WERI-Rb-1 (cell line): ENCODE data around the gene SORBS1.

ENCODE experiments used
- DNase-seq: peaks from one replicate; pipeline ENCODE4 v3.0.0-alpha.2; 2020
- H3K27ac ChIP-seq: fragments of 250-450 bp; sonication (Bioruptor Pico); 2 replicates; pipeline ENCODE4 v1.5.1; 2020; ENCODE audit warnings: mild to moderate bottlenecking, moderate library complexity
- H3K27me3 ChIP-seq: fragments of 250-450 bp; sonication (Bioruptor Pico); 2 replicates; pipeline ENCODE4 v1.5.1; 2021; ENCODE audit warnings: mild to moderate bottlenecking, low read depth, moderate library complexity; ENCODE audit not compliant: insufficient read depth, severe bottlenecking
- H3K36me3 ChIP-seq: fragments of 250-450 bp; sonication (Bioruptor Pico); 2 replicates; pipeline ENCODE4 v1.5.1; 2020; ENCODE audit warnings: mild to moderate bottlenecking, moderate library complexity
- H3K4me3 ChIP-seq: 2 replicates; pipeline ENCODE4 v1.5.1; 2011; ENCODE audit warnings: low read depth, mild to moderate bottlenecking, control low read depth, low read length
- H3K9me3 ChIP-seq: fragments of 250-450 bp; sonication (Bioruptor Pico); 2 replicates; pipeline ENCODE4 v1.5.1; 2021; ENCODE audit warnings: mild to moderate bottlenecking, moderate library complexity; ENCODE audit not compliant: severe bottlenecking
- TF ChIP-seq, protein P1 (sequence below): IDR thresholded peaks from 2 replicates; pipeline ENCODE4 v1.5.1; 2011; ENCODE audit warnings: low read depth, mild to moderate bottlenecking, control low read depth, inconsistent platforms, low read length

SORBS1 gene

GRCh38 chr10:95485056-95485844, 75.9 kb downstream of the SORBS1 start:
- no peak overlapping the region for H3K27ac ChIP-seq
- no peaks in the 10 kb centered on the region for H3K9me3 ChIP-seq
- DNase-seq: no peak
- no peak overlapping the region for H3K4me3 ChIP-seq
- no peaks in the 10 kb centered on the region for H3K36me3 ChIP-seq
- no peaks in the 10 kb centered on the region for H3K27me3 ChIP-seq
- TF ChIP-seq, protein P1, sequence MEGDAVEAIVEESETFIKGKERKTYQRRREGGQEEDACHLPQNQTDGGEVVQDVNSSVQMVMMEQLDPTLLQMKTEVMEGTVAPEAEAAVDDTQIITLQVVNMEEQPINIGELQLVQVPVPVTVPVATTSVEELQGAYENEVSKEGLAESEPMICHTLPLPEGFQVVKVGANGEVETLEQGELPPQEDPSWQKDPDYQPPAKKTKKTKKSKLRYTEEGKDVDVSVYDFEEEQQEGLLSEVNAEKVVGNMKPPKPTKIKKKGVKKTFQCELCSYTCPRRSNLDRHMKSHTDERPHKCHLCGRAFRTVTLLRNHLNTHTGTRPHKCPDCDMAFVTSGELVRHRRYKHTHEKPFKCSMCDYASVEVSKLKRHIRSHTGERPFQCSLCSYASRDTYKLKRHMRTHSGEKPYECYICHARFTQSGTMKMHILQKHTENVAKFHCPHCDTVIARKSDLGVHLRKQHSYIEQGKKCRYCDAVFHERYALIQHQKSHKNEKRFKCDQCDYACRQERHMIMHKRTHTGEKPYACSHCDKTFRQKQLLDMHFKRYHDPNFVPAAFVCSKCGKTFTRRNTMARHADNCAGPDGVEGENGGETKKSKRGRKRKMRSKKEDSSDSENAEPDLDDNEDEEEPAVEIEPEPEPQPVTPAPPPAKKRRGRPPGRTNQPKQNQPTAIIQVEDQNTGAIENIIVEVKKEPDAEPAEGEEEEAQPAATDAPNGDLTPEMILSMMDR: no peak

DNA sequence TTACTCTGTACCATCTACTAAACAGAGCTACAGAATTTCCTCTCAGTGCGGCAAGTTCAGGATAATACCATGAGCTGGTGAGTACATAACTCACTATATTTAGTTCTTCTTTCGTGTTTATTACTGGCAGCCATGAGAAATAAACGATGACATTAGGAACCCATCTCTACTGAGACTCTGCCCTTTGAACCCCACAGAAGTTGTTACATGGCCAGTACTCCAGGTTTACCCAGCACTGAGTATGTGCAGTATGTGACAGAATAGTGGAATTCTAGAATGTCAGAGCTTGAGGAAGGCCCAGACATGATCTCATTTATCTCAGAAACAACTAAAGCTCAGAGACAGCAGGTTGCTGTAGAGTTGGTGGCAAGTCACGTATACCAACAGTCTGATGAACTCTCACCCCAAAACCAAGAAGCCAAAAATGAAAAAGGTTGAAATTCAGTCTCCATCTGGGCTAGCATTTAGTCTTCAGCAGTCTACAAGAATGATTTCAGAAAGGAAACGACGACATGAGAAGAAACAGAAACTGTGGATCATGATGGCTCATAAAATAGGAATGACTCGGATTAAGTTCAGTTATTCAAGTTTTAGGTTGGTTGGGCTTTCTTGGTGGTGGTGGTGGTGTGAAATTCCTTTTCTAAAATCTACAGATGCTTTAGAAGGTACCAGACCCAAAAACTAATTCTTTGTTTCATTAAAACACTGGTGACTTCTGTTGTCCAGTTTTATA, 78.5 kb downstream of the SORBS1 start:
- no peak for DNase-seq
- Histone ChIP-seq H3K27me3 (no peaks in the 10 kb centered on the region), H3K4me3 (no peak overlapping the region), H3K9me3 (no peaks in the 10 kb centered on the region), H3K36me3 (no peaks in the 10 kb centered on the region), H3K27ac (no peak overlapping the region)
- TF ChIP-seq, protein P1: no peak

DNA sequence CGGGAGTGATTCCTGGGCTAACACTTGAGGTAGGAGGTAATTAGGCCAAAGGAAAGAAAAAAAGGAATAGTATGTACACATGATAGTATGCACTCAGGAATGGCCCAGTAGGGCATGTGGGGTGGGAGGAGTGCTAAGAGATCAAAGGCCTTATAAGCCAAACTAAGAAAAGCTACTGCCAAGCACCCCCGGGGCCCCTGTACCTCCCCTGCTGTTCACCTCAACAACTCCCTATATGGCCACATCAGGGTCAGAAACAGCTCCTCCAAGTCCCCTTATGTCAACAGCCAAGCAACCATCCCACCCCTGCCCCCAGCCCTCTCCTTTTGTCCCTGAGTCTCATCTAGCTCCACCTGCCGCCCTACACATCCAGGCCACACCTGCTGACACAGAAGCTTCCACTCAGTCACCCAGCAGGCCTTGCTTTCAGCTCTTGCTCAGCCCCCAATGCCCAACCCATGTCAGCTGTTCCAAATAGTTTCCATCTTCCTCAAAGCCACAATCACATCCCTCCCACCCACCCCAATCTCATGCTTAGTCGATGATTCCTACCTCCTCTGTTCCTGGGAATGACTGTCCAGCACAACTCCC, 80.2 kb downstream of the SORBS1 start:
- DNase-seq: no peak
- no peaks in the 10 kb centered on the region for H3K27me3 ChIP-seq

GRCh38 chr10:95480102-95480900, 80.9 kb downstream of the SORBS1 start:
- H3K36me3 ChIP-seq: no peaks in the 10 kb centered on the region
- TF ChIP-seq, protein P1: no peak
- DNase-seq: no peak
- H3K27ac ChIP-seq: no peak overlapping the region
- H3K4me3 ChIP-seq: no peak overlapping the region
- no peaks in the 10 kb centered on the region for H3K9me3 ChIP-seq
- H3K27me3 ChIP-seq: no peaks in the 10 kb centered on the region

More for the DNA sequence above, 80.2 kb downstream of the SORBS1 start:
- Histone ChIP-seq H3K4me3 (no peak overlapping the region), H3K27ac (no peak overlapping the region), H3K9me3 (no peaks in the 10 kb centered on the region), H3K36me3 (no peaks in the 10 kb centered on the region)
- TF ChIP-seq, protein P1: no peak

GRCh38 chr10:95478935-95479334, 82.2 kb downstream of the SORBS1 start:
- Histone ChIP-seq H3K27ac (no peak overlapping the region), H3K4me3 (no peak overlapping the region), H3K36me3 (no peaks in the 10 kb centered on the region), H3K27me3 (no peaks in the 10 kb centered on the region), H3K9me3 (no peaks in the 10 kb centered on the region)
- DNase-seq: no peak
- TF ChIP-seq, protein P1: no peak
